Neural cell (in vitro differentiated cells): ENCODE results near the gene SSUH2. TPM values are rescaled to one million over a fixed set of nuclear protein-coding genes. Genes with fewer than 3 reads are reported as not detected.

Source experiments
- H2AFZ ChIP-seq: fragments of 200-600, 300-800 bp; sonication (generic), shearing (Covaris generic); 2 replicates; pipeline ENCODE4 v1.6.0; 2014; ENCODE audit warnings: low read depth, mild to moderate bottlenecking, antibody characterized with exemption, low read length, moderate library complexity
- H3F3A ChIP-seq: fragments of 200-600 bp; shearing (Covaris generic); 2 replicates; pipeline ENCODE4 v1.6.1; 2016; ENCODE audit warnings: mild to moderate bottlenecking, moderate library complexity, mixed read lengths, antibody characterized with exemption, low read length; ENCODE audit not compliant: insufficient read depth, poor library complexity, severe bottlenecking
- H3K27ac ChIP-seq: fragments of 200-600, 300-800 bp; sonication (generic), shearing (Covaris generic); 2 replicates; pipeline ENCODE4 v1.5.1; 2014; ENCODE audit warnings: mild to moderate bottlenecking, low read length, moderate library complexity
- H3K27me3 ChIP-seq: fragments of 300-800, 200-600 bp; sonication (generic), shearing (Covaris generic); 2 replicates; pipeline ENCODE4 v1.6.0; 2014; ENCODE audit warnings: mild to moderate bottlenecking, low read depth, low read length, moderate library complexity; ENCODE audit not compliant: insufficient read depth
- H3K36me3 ChIP-seq: fragments of 300-800, 200-600 bp; sonication (generic), shearing (Covaris generic); 2 replicates; pipeline ENCODE4 v1.5.1; 2014; ENCODE audit warnings: mild to moderate bottlenecking, antibody characterized with exemption, low read length, moderate library complexity; ENCODE audit not compliant: insufficient read depth
- H3K4me2 ChIP-seq: fragments of 300-800, 200-600 bp; sonication (generic), shearing (Covaris generic); 2 replicates; pipeline ENCODE4 v1.6.0; 2014; ENCODE audit warnings: mild to moderate bottlenecking, low read length
- H3K4me3 ChIP-seq: fragments of 300-800, 200-600 bp; sonication (generic), shearing (Covaris generic); 2 replicates; pipeline ENCODE4 v1.5.1; 2014; ENCODE audit warnings: mild to moderate bottlenecking, low read length, moderate library complexity
- H3K79me2 ChIP-seq: fragments of 200-600 bp; shearing (Covaris generic); replicated peaks from 2 replicates; pipeline ENCODE4 v1.6.0; 2014; ENCODE audit warnings: mild to moderate bottlenecking, low read length, moderate library complexity; ENCODE audit not compliant: insufficient read depth
- H3K9ac ChIP-seq: fragments of 300-800, 200-600 bp; sonication (generic), shearing (Covaris generic); 2 replicates; pipeline ENCODE4 v1.6.1; 2016; ENCODE audit warnings: mild to moderate bottlenecking, low read length, mixed read lengths
- H3K9me2 ChIP-seq: fragments of 200-600 bp; shearing (Covaris generic); 2 replicates; pipeline ENCODE4 v1.6.1; 2016; ENCODE audit warnings: mild to moderate bottlenecking, low read length, mixed read lengths; ENCODE audit not compliant: insufficient read depth
- H3K9me3 ChIP-seq: fragments of 200-600, 300-800 bp; sonication (generic), shearing (Covaris generic); 2 replicates; pipeline ENCODE4 v1.6.1; 2016; ENCODE audit warnings: mild to moderate bottlenecking, mixed run types, low read length, moderate library complexity, mixed read lengths
- H4K20me1 ChIP-seq: fragments of 200-600 bp; shearing (Covaris generic); 2 replicates; pipeline ENCODE4 v1.6.1; 2016; ENCODE audit warnings: mild to moderate bottlenecking, mixed run types; ENCODE audit not compliant: insufficient read depth
- EP300 ChIP-seq: fragments of 450-650 bp; conservative IDR thresholded peaks from 2 replicates; pipeline ENCODE4 v1.6.1; 2014; ENCODE audit warnings: antibody characterized with exemption, mild to moderate bottlenecking, moderate library complexity; ENCODE audit not compliant: poor library complexity, severe bottlenecking
- EZH2 ChIP-seq: fragments of 200-600, 300-800 bp; shearing (Covaris generic), sonication (generic); IDR thresholded peaks from 2 replicates; pipeline ENCODE4 v1.6.1; 2014; ENCODE audit warnings: antibody characterized with exemption, low read length, borderline replicate concordance, mild to moderate bottlenecking; ENCODE audit not compliant: insufficient read depth, poor library complexity, severe bottlenecking
- MXI1 ChIP-seq: fragments of 450-650 bp; conservative IDR thresholded peaks from 2 replicates; pipeline ENCODE4 v1.6.1; 2014; ENCODE audit warnings: antibody characterized with exemption, mild to moderate bottlenecking; ENCODE audit not compliant: poor library complexity, severe bottlenecking
- POLR2AphosphoS5 ChIP-seq: IDR thresholded peaks from 2 replicates; pipeline ENCODE4 v1.6.1; 2012
- RAD21 ChIP-seq: fragments of 450-650 bp; conservative IDR thresholded peaks from 2 replicates; pipeline ENCODE4 v1.6.1; 2014; ENCODE audit warnings: antibody characterized with exemption, mild to moderate bottlenecking, moderate library complexity
- SMC3 ChIP-seq: fragments of 450-650 bp; conservative IDR thresholded peaks from 2 replicates; pipeline ENCODE4 v1.6.1; 2014; ENCODE audit warnings: antibody characterized with exemption, mild to moderate bottlenecking, moderate library complexity; ENCODE audit not compliant: poor library complexity
- TAF1 ChIP-seq: IDR thresholded peaks from 2 replicates; pipeline ENCODE4 v1.6.1; 2012; ENCODE audit warnings: low read depth
- polyA plus RNA-seq: library from polyadenylated mRNA; depleted of rRNA; stranded (reverse); fragments of >200 nt; gene quantifications from 2 replicates; pipeline ENCODE4 v1.2.3, GENCODE V29; 2014
- TF ChIP-seq, protein P1 (sequence below): IDR thresholded peaks from 2 replicates; pipeline ENCODE4 v1.6.1; 2012; ENCODE audit warnings: borderline replicate concordance
- TF ChIP-seq, protein P2 (sequence below): fragments of 450-650 bp; IDR thresholded peaks from 2 replicates; pipeline ENCODE4 v1.5.1; 2014; ENCODE audit warnings: antibody characterized with exemption, mild to moderate bottlenecking, moderate library complexity; ENCODE audit not compliant: poor library complexity, severe bottlenecking

Gene SSUH2
- polyA plus RNA-seq, 1 donor from 2014 or later = 0.88 TPM

DNA sequence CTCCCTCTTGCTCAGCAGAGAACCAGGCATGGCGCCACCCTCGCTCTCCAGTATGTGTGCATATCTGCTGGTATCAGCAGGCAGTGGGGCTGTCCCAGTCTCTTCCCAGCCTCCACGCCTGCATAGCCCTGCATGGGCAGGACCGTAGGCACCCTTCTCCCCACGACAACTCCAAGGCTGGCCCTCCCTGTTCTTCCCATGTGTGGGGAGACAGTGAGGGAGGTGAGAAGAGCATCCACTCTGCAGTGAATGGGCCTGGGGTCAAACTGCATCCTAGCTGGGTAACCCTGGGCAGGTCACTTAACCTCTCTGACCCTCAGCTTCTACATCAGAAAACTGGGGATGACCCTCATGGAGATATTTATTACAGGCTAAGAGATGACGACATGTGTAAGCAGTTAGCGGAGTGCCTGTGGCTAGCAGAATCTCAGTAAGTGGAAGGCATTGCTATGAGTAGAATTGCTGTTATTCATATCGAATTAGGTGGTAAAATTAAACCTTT, 13.3 kb upstream of the SSUH2 start:
- no peaks in the 10 kb centered on the region for H3K27me3 ChIP-seq
- TF ChIP-seq, protein P1, sequence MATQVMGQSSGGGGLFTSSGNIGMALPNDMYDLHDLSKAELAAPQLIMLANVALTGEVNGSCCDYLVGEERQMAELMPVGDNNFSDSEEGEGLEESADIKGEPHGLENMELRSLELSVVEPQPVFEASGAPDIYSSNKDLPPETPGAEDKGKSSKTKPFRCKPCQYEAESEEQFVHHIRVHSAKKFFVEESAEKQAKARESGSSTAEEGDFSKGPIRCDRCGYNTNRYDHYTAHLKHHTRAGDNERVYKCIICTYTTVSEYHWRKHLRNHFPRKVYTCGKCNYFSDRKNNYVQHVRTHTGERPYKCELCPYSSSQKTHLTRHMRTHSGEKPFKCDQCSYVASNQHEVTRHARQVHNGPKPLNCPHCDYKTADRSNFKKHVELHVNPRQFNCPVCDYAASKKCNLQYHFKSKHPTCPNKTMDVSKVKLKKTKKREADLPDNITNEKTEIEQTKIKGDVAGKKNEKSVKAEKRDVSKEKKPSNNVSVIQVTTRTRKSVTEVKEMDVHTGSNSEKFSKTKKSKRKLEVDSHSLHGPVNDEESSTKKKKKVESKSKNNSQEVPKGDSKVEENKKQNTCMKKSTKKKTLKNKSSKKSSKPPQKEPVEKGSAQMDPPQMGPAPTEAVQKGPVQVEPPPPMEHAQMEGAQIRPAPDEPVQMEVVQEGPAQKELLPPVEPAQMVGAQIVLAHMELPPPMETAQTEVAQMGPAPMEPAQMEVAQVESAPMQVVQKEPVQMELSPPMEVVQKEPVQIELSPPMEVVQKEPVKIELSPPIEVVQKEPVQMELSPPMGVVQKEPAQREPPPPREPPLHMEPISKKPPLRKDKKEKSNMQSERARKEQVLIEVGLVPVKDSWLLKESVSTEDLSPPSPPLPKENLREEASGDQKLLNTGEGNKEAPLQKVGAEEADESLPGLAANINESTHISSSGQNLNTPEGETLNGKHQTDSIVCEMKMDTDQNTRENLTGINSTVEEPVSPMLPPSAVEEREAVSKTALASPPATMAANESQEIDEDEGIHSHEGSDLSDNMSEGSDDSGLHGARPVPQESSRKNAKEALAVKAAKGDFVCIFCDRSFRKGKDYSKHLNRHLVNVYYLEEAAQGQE = no peak
- TF ChIP-seq MXI1 = no peak
- no peak for TF ChIP-seq EP300
- no peak for TF ChIP-seq EZH2
- no peak for TF ChIP-seq POLR2AphosphoS5
- TF ChIP-seq TAF1 = no peak
- TF ChIP-seq RAD21 = no peak
- TF ChIP-seq, protein P2, sequence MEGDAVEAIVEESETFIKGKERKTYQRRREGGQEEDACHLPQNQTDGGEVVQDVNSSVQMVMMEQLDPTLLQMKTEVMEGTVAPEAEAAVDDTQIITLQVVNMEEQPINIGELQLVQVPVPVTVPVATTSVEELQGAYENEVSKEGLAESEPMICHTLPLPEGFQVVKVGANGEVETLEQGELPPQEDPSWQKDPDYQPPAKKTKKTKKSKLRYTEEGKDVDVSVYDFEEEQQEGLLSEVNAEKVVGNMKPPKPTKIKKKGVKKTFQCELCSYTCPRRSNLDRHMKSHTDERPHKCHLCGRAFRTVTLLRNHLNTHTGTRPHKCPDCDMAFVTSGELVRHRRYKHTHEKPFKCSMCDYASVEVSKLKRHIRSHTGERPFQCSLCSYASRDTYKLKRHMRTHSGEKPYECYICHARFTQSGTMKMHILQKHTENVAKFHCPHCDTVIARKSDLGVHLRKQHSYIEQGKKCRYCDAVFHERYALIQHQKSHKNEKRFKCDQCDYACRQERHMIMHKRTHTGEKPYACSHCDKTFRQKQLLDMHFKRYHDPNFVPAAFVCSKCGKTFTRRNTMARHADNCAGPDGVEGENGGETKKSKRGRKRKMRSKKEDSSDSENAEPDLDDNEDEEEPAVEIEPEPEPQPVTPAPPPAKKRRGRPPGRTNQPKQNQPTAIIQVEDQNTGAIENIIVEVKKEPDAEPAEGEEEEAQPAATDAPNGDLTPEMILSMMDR = no peak
- TF ChIP-seq SMC3 = no peak
- no peak overlapping the region for H3K27ac ChIP-seq
- no peaks in the 10 kb centered on the region for H3K9me3 ChIP-seq
- no peak overlapping the region for H3K4me2 ChIP-seq
- H3K9me2 ChIP-seq = no peaks in the 10 kb centered on the region
- H3K9ac ChIP-seq = no peak overlapping the region
- no peaks in the 10 kb centered on the region for H3F3A ChIP-seq
- H3K79me2 ChIP-seq = no peaks in the 10 kb centered on the region
- H4K20me1 ChIP-seq = no peaks in the 10 kb centered on the region
- no peaks in the 10 kb centered on the region for H3K36me3 ChIP-seq
- H2AFZ ChIP-seq = no peak overlapping the region
- H3K4me3 ChIP-seq = no peak overlapping the region

DNA sequence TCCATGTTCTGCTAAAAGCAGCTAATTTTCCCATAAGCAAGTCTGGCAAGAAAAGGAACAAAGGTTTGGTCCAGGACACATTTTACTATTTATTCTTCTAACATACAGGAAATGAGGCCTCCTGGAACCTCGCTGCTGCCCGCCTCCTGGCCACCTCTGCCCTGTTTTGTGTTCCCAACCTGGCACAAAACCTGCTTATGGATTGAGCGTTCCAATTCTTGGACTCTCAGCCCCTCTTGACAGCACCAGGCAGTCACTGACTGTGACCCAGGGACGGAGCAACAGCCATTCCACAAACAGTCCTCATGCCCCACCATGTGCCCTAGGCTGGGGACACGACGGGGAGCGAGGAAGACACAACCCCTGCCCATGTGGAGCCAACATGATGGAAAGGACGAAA, 11.6 kb upstream of the SSUH2 start:
- H3K4me3 ChIP-seq = no peak overlapping the region
- H3F3A ChIP-seq = no peaks in the 10 kb centered on the region
- H3K36me3 ChIP-seq = no peaks in the 10 kb centered on the region
- H3K4me2 ChIP-seq = no peak overlapping the region
- H2AFZ ChIP-seq = no peak overlapping the region
- no peaks in the 10 kb centered on the region for H4K20me1 ChIP-seq
- no peak overlapping the region for H3K9ac ChIP-seq
- H3K9me3 ChIP-seq = no peaks in the 10 kb centered on the region
- no peak overlapping the region for H3K27ac ChIP-seq
- no peaks in the 10 kb centered on the region for H3K27me3 ChIP-seq
- no peaks in the 10 kb centered on the region for H3K9me2 ChIP-seq
- no peak for TF ChIP-seq SMC3
- TF ChIP-seq TAF1 = no peak
- TF ChIP-seq, protein P2 = no peak
- no peak for TF ChIP-seq POLR2AphosphoS5
- TF ChIP-seq, protein P1 = no peak
- no peak for TF ChIP-seq EP300
- TF ChIP-seq EZH2 = no peak
- no peak for TF ChIP-seq MXI1
- TF ChIP-seq RAD21 = no peak
- H3K79me2 ChIP-seq = no peaks in the 10 kb centered on the region
